Kidney (tissue), 14 donors: Measurements from ENCODE around the gene GFOD2. TPM values are rescaled to one million over a fixed set of nuclear protein-coding genes. Genes with fewer than 3 reads are reported as not detected.

Experiments used
- DNase-seq, 5 donors: peaks; one replicate each; pipeline ENCODE4 v3.0.0-alpha.2; 2013 to 2020
- FAIRE-seq: peaks from 2 replicates; lab custom pipeline; 2012; peaks lifted over from hg19 to GRCh38; lab: Jason Lieb, UNC
- H3K27ac ChIP-seq, 2 donors: one replicate each; pipeline ENCODE4 v1.7.0; 2013; ENCODE audit warnings: low read depth in 2 of 2, low read length in 2 of 2, inconsistent platforms in 1 of 2
- H3K27me3 ChIP-seq: one replicate; pipeline ENCODE4 v1.7.1; 2013; ENCODE audit warnings: low read length, inconsistent platforms; ENCODE audit not compliant: control insufficient read depth, insufficient read depth
- H3K36me3 ChIP-seq, 3 donors: one replicate each; pipeline versions ENCODE4 v1.7.0 to v1.7.1; 2013; ENCODE audit warnings: low read length in 3 of 3, control low read depth in 1 of 3, inconsistent platforms in 1 of 3; ENCODE audit not compliant: insufficient read depth in 3 of 3, control insufficient read depth in 2 of 3
- H3K4me1 ChIP-seq, 3 donors: one replicate each; pipeline versions ENCODE4 v1.7.0 to v1.7.1; 2013; ENCODE audit warnings: low read length in 3 of 3, inconsistent platforms in 1 of 3, low read depth in 1 of 3; ENCODE audit not compliant: control insufficient read depth in 2 of 3, insufficient read depth in 2 of 3
- H3K4me3 ChIP-seq, 3 donors: one replicate each; pipeline versions ENCODE4 v1.7.0 to v1.8.1; 2013; ENCODE audit warnings: low read length in 3 of 3, control low read depth in 1 of 3, inconsistent platforms in 1 of 3
- H3K9ac ChIP-seq, 3 donors: one replicate each; pipeline versions ENCODE4 v1.7.0 to v1.7.1; 2013; ENCODE audit warnings: low read length in 3 of 3, control low read depth in 1 of 3, inconsistent platforms in 1 of 3
- H3K9me3 ChIP-seq, 3 donors: one replicate each; pipeline versions ENCODE4 v1.7.0 to v1.7.1; 2013; ENCODE audit warnings: low read length in 3 of 3, control low read depth in 1 of 3, inconsistent platforms in 1 of 3; ENCODE audit not compliant: control insufficient read depth in 2 of 3, insufficient read depth in 1 of 3
- CTCF ChIP-seq: IDR thresholded peaks from 3 replicates; pipeline ENCODE4 v1.5.1; 2012; ENCODE audit warnings: mild to moderate bottlenecking, moderate library complexity, borderline replicate concordance; ENCODE audit not compliant: insufficient read depth; ENCODE audit errors: extremely low read depth
- intact Hi-C: fragments of 100-400 bp; cut with DNase I; formaldehyde crosslinking; loops from one replicate; pipeline ENCODE4 v1.11.1; 2022
- polyA plus RNA-seq: library from polyadenylated mRNA; stranded (reverse); fragments of 350-450 nt; fragmentation: Illumina TruSeq; extraction: RNeasy Lipid Tissue Mini Kit (QIAGEN cat#74804); gene quantifications from one replicate; pipeline ENCODE4 v1.2.3, GENCODE V29; 2014; ENCODE audit warnings: low read depth, low replicate concordance; ENCODE audit not compliant: insufficient read depth
- total RNA-seq: library from RNA; stranded (reverse); fragmentation: NEBNext Ultra II Directional; extraction: Animal tissue kit (Norgen Biotek cat#: 25700); gene quantifications from one replicate; pipeline ENCODE4 v1.2.1, GENCODE V29; 2021
- donor health status: control.
- donor health status: control.
- donor health status: control.
- donor health status: control.
- donor health status: control.
- donor health status: DM: yes; HTN: yes; CAD: no.
- donor health status: Normal renal cell carcinoma (clear cell type).

GFOD2 gene
- total and polyA plus RNA-seq, 2 donors from 2014 or later: 14.5 to 24.5 TPM

- Histone ChIP-seq H3K9me3 (no peaks in the 10 kb centered on the region), H3K27me3 (no peaks in the 10 kb centered on the region), H3K4me3 (no peak overlapping the region), H3K36me3 (peaks cover 2 to 25% (median 20%) of the 10 kb centered on the region in 3 donors), H3K27ac (no peak overlapping the region), H3K9ac (no peak overlapping the region), H3K4me1 (no peaks in the 10 kb centered on the region)
- intact Hi-C loops: no loop called here
- no peak for FAIRE-seq
- DNase-seq: no peak
- no peak for TF ChIP-seq CTCF
Measured at GRCh38 chr16:67741118-67741517, 22.0 kb upstream of the GFOD2 start.

GRCh38 chr16:67740391-67740790 lies 21.3 kb upstream of the GFOD2 start:
- Histone ChIP-seq H3K9ac (no peak overlapping the region), H3K27ac (no peak overlapping the region), H3K27me3 (no peaks in the 10 kb centered on the region), H3K9me3 (no peaks in the 10 kb centered on the region), H3K4me3 (no peak overlapping the region), H3K4me1 (no peaks in the 10 kb centered on the region), H3K36me3 (peaks cover 2 to 25% (median 20%) of the 10 kb centered on the region in 3 donors)
- intact Hi-C loops: no loop called here
- DNase-seq: no peak
- no peak for FAIRE-seq
- no peak for TF ChIP-seq CTCF

- Histone ChIP-seq H3K9me3 (no peaks in the 10 kb centered on the region), H3K9ac (no peak overlapping the region), H3K27ac (no peak overlapping the region), H3K4me3 (no peak overlapping the region), H3K36me3 (peaks cover 0 to 9% (median 8%) of the 10 kb centered on the region in 3 donors), H3K4me1 (peaks cover 0 to 4% (median 4%) of the 10 kb centered on the region in 3 donors), H3K27me3 (no peaks in the 10 kb centered on the region)
- DNase-seq: peak in 1 of 5 donors; percentile 22
- intact Hi-C loops: no loop called here
- no peak for TF ChIP-seq CTCF
- FAIRE-seq: no peak
Measured at GRCh38 chr16:67736858-67737257, 17.7 kb upstream of the GFOD2 start.

- H3K36me3 ChIP-seq: peaks cover 0 to 22% (median 9%) of the 10 kb centered on the region in 3 donors
- H3K4me1 ChIP-seq: peaks cover 0 to 4% (median 4%) of the 10 kb centered on the region in 3 donors
- no peak for FAIRE-seq
- no peaks in the 10 kb centered on the region for H3K9me3 ChIP-seq
- H3K27me3 ChIP-seq: no peaks in the 10 kb centered on the region
- DNase-seq: peak in 1 of 5 donors; percentile 43
- no peak overlapping the region for H3K4me3 ChIP-seq
- no peak overlapping the region for H3K9ac ChIP-seq
- intact Hi-C loops: no loop called here
- H3K27ac ChIP-seq: no peak overlapping the region
- no peak for TF ChIP-seq CTCF
Measured at GRCh38 chr16:67734731-67735201, 15.7 kb upstream of the GFOD2 start.
